ENCODE data around the gene RAD51.
"Not testable (repeated sequence)": the region's sequence is repeated elsewhere in the genome, so short reads cannot be mapped to it uniquely, and the experiment has no call there.

Gene RAD51

GRCh38 chr15:40694688-40695468 is at the start of gene RAD51:
Gene RAD51 (plus strand): TSS chr15:40695174. CDS start chr15:40698759, 3,585 bp downstream.
- TF ChIP-seq MYC (IDR thresholded peaks at IDR 0.05; ENCODE audit: low read depth, low read length) (peak; percentile 79; the same call in 1 of the 2 replicates), POLR2A (IDR thresholded peaks at IDR 0.05; ENCODE audit: extremely low read depth, insufficient read length) (peak; percentile 75)
- TF ChIP-seq, protein P1, sequence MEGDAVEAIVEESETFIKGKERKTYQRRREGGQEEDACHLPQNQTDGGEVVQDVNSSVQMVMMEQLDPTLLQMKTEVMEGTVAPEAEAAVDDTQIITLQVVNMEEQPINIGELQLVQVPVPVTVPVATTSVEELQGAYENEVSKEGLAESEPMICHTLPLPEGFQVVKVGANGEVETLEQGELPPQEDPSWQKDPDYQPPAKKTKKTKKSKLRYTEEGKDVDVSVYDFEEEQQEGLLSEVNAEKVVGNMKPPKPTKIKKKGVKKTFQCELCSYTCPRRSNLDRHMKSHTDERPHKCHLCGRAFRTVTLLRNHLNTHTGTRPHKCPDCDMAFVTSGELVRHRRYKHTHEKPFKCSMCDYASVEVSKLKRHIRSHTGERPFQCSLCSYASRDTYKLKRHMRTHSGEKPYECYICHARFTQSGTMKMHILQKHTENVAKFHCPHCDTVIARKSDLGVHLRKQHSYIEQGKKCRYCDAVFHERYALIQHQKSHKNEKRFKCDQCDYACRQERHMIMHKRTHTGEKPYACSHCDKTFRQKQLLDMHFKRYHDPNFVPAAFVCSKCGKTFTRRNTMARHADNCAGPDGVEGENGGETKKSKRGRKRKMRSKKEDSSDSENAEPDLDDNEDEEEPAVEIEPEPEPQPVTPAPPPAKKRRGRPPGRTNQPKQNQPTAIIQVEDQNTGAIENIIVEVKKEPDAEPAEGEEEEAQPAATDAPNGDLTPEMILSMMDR (IDR thresholded peaks at IDR 0.05; ENCODE audit: low read depth, low read length), result no peak
- TF ChIP-seq, protein P2, sequence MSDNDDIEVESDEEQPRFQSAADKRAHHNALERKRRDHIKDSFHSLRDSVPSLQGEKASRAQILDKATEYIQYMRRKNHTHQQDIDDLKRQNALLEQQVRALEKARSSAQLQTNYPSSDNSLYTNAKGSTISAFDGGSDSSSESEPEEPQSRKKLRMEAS (IDR thresholded peaks at IDR 0.05; ENCODE audit: low read depth, low read length), result no peak; the same call in none of the 2 replicates
- DNase-seq (ENCODE audit: low read depth), result peak; percentile 97
- H3K4me3 ChIP-seq (ENCODE audit: low read depth, low read length), result peak within 1 kb of the TSS; percentile 99

- no peak for DNase-seq (ENCODE audit: low read depth)
- TF ChIP-seq, protein P2 (IDR thresholded peaks at IDR 0.05; ENCODE audit: low read depth, low read length), result no peak
- TF ChIP-seq MYC (IDR thresholded peaks at IDR 0.05; ENCODE audit: low read depth, low read length) (no peak), POLR2A (IDR thresholded peaks at IDR 0.05; ENCODE audit: extremely low read depth, insufficient read length) (no peak)
- TF ChIP-seq, protein P1 (IDR thresholded peaks at IDR 0.05; ENCODE audit: low read depth, low read length), result no peak
Measured at GRCh38 chr15:40647523-40647922, 47.5 kb upstream of the RAD51 start.

GRCh38 chr15:40650479-40650878 is 44.5 kb upstream of the RAD51 start:
- no peak overlapping the region for H3K4me3 ChIP-seq (ENCODE audit: low read depth, low read length)
- no peak for TF ChIP-seq POLR2A (IDR thresholded peaks at IDR 0.05; ENCODE audit: extremely low read depth, insufficient read length)
- no peak for TF ChIP-seq MYC (IDR thresholded peaks at IDR 0.05; ENCODE audit: low read depth, low read length)
- TF ChIP-seq, protein P1 (IDR thresholded peaks at IDR 0.05; ENCODE audit: low read depth, low read length), result no peak
- TF ChIP-seq, protein P2 (IDR thresholded peaks at IDR 0.05; ENCODE audit: low read depth, low read length), result no peak
- no peak for DNase-seq (ENCODE audit: low read depth)

More at GRCh38 chr15:40647523-40647922, 47.5 kb upstream of the RAD51 start:
- no peak overlapping the region for H3K4me3 ChIP-seq (ENCODE audit: low read depth, low read length)

DNA sequence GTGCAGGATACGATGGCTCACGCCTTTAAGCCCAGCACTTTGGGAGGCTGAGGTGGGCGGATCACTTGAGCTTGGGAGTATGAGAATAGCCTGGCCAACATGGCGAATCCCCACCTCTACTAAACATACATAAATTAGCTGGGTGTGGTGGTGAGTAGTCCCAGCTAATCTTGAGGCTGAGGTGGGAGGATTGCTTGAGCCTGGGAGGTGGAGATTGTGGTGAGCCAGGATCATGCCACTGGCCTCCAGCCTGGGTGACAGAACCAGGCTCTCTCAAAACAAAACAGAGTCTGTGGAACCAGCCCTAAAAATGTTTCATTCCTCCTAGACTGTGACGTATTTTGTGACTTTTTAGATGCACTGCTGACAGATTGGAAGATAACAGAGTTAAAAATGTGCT is 34.3 kb upstream of the RAD51 start:
- H3K4me3 ChIP-seq (ENCODE audit: low read depth, low read length), result no peak overlapping the region
- TF ChIP-seq, protein P2 (IDR thresholded peaks at IDR 0.05; ENCODE audit: low read depth, low read length), result no peak
- TF ChIP-seq POLR2A (IDR thresholded peaks at IDR 0.05; ENCODE audit: extremely low read depth, insufficient read length), result no peak
- DNase-seq (ENCODE audit: low read depth), result no peak

GRCh38 chr15:40664909-40665308 is 30.1 kb upstream of the RAD51 start:
- no peak for DNase-seq (ENCODE audit: low read depth)
- TF ChIP-seq, protein P1 (IDR thresholded peaks at IDR 0.05; ENCODE audit: low read depth, low read length), result no peak
- TF ChIP-seq, protein P2 (IDR thresholded peaks at IDR 0.05; ENCODE audit: low read depth, low read length), result no peak
- TF ChIP-seq POLR2A (IDR thresholded peaks at IDR 0.05; ENCODE audit: extremely low read depth, insufficient read length) (no peak), MYC (IDR thresholded peaks at IDR 0.05; ENCODE audit: low read depth, low read length) (no peak)
- no peak overlapping the region for H3K4me3 ChIP-seq (ENCODE audit: low read depth, low read length)

DNA sequence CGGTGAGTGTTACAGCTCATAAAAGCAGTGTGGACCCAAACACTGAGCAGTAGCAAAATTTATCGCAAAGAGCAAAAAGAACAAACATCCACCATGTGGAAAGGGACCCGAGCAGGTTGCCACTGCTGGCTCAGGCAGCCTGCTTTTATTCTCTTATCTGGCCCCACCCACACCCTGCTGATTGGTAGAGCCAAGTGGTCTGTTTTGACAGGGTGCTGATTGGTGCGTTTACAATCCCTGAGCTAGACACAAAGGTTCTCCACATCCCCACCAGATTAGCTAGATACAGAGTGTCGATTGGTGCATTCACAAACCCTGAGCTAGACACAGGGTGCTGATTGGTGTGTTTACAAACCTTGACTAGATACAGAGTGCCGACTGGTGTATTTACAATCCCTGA is 18.7 kb upstream of the RAD51 start:
- H3K4me3 ChIP-seq (ENCODE audit: low read depth, low read length); DNase-seq (ENCODE audit: low read depth): not testable (repeated sequence)

- H3K4me3 ChIP-seq (ENCODE audit: low read depth, low read length); DNase-seq (ENCODE audit: low read depth): not testable (repeated sequence)
Measured at GRCh38 chr15:40676906-40677305, 18.1 kb upstream of the RAD51 start.
